Fibroblast of pulmonary artery (primary cell): Measurements from ENCODE around the gene BEST3.
A peak's percentile ranks its signal among the peaks of the same experiment; 100 is the strongest.

ENCODE experiments used
- DNase-seq: peaks from one replicate; pipeline ENCODE4 v3.0.0-alpha.2; 2010; ENCODE audit warnings: low read depth
- H3K4me3 ChIP-seq: replicated peaks from 2 replicates; pipeline ENCODE4 v1.5.1; 2011; ENCODE audit warnings: low read depth, mild to moderate bottlenecking, control low read depth, low read length, moderate library complexity
- CTCF ChIP-seq: IDR thresholded peaks from 2 replicates; pipeline ENCODE4 v1.5.1; 2011; ENCODE audit warnings: mild to moderate bottlenecking, control low read depth, low read length, inconsistent platforms; ENCODE audit errors: missing control alignments

The BEST3 gene

GRCh38 chr12:69726922-69727321 is 27.8 kb upstream of the BEST3 start:
- TF ChIP-seq CTCF = no peak
- no peak for DNase-seq
- H3K4me3 ChIP-seq = no peak overlapping the region

DNA sequence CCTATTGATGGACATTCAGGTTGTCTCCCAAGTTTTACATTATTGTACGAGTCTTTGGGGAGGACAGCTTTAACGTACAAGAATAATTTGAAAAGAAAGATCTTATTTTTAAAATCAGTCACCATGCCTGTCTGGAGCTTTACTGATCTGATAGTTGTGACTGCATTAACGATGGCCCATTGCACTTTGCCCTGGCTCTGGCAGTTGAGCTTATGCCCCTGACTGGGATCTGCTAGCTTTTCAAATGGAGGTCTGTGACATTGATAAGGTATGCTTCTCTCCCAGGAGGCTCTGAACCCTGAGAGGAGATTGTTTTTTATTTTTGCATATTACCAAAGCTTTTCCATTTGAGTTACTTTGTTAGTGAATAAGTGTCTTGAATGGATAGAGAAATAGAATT is 21.6 kb upstream of the BEST3 start:
- DNase-seq = no peak
- TF ChIP-seq CTCF = no peak
- H3K4me3 ChIP-seq = no peak overlapping the region

DNA sequence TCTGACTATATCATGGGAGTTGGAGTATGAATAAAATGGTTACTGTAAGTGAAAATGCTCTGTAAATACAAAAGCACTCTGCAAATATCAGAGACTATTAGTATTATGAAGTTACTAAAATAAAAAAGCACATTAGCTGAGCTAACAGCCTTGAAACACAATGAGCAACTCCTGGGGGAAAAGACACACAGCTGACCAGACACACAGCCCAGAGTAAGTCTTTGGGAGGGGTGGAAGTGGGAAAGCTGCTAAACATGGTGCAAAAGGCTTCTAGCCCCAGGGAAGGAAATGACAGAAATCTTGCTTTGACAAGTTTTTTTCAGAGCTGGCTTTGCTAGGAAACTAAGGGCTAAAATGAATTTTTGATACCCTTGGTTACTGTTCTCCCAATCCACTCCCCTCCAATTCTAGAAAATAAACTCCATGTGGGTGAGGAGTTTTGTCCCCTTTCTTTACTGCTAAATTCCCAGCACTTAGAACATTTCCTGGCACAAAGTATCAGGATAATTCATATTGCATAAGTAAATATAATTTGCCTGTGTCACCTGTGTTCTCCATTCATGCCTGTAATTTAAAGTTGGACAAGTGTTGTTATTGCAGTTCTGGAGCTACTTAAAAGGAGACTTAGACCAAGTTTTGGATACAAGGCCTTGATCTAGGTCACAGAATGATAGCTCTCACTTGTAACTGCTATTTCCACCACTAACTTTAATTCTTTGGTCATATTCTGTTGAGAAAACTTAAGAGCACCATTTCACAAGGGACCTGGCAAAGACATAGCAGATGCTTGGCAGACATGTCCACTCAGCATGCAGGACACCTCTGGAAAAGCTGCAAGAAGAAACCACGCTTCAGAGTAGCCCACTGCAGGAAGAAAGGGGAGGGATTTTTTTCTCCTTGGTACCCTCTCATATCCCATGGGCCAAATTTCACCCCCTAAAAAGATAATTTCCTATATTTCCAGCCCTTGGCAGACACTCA is 20.5 kb upstream of the BEST3 start:
- DNase-seq = peak; percentile 18
- H3K4me3 ChIP-seq = no peak overlapping the region
- no peak for TF ChIP-seq CTCF

- no peak for TF ChIP-seq CTCF
- DNase-seq = no peak
- no peak overlapping the region for H3K4me3 ChIP-seq
Observed at GRCh38 chr12:69714542-69714941, 15.4 kb upstream of the BEST3 start.

- no peak for TF ChIP-seq CTCF
- H3K4me3 ChIP-seq = no peak overlapping the region
- no peak for DNase-seq
Observed at GRCh38 chr12:69712826-69713225, 13.7 kb upstream of the BEST3 start.

DNA sequence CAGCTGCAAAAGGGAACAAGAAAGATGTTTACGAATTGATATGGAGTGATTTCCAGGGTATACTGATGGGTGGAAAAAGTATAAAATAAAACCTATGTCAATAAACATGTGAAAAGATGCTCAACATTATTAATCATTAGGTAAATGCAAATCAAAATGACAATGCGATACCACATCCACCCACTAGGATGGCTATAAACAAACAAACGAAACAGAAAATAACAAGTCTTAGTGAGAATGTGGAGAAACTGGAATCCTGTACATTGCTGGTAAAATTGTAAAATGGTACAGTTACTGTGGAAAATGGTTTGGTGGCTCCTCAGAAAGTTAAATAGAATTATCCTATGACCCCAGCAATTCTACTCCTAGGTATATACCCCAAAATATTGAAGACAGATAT is 9.5 kb upstream of the BEST3 start:
- H3K4me3 ChIP-seq = no peak overlapping the region
- TF ChIP-seq CTCF = peak; percentile 18
- DNase-seq = no peak

- no peak overlapping the region for H3K4me3 ChIP-seq
- no peak for TF ChIP-seq CTCF
Observed at GRCh38 chr12:69704357-69704756, 5.3 kb upstream of the BEST3 start.

More at GRCh38 chr12:69704357-69704756, 5.3 kb upstream of the BEST3 start:
- DNase-seq = no peak
